ENCODE results near the gene PADI4.

Gene PADI4

DNA sequence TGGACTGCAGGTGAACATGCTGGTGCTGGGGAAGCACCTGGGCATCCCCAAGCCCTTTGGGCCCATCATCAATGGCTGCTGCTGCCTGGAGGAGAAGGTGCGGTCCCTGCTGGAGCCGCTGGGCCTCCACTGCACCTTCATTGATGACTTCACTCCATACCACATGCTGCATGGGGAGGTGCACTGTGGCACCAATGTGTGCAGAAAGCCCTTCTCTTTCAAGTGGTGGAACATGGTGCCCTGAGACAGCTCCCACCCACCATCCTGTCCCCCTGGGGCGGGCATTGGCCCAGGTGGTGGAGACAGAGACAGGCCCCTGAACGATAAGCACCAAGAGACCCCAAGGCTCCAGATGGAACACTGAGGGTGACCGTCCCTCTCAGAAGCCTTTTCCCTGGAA is 25.2 kb upstream of the PADI4 start:
- no peak for DNase-seq

GRCh38 chr1:17286646-17287045 is 21.4 kb upstream of the PADI4 start:
- DNase-seq = no peak

GRCh38 chr1:17287130-17287776 is 20.7 kb upstream of the PADI4 start:
- no peak for DNase-seq

GRCh38 chr1:17289721-17290120 is 18.3 kb upstream of the PADI4 start:
- no peak for DNase-seq

DNA sequence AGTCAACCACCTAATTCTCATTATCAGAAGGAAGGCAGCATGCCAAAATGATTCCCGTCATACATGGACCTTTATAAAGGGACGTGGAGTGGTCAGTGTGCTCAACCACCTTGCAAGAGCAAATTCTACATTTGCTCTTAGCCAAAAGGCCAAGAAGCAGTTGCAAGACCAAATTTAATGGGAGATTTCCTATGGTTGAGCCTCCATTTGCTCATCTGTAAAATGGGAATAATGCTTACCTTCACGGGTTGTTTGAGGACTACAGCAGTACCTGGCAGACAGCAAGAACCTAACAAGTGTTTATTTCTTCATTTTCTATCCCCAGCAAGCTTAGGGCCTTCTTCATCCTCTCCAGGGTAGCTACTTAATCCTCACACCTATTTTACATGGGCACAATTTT is 17.4 kb upstream of the PADI4 start:
- no peak for DNase-seq

DNA sequence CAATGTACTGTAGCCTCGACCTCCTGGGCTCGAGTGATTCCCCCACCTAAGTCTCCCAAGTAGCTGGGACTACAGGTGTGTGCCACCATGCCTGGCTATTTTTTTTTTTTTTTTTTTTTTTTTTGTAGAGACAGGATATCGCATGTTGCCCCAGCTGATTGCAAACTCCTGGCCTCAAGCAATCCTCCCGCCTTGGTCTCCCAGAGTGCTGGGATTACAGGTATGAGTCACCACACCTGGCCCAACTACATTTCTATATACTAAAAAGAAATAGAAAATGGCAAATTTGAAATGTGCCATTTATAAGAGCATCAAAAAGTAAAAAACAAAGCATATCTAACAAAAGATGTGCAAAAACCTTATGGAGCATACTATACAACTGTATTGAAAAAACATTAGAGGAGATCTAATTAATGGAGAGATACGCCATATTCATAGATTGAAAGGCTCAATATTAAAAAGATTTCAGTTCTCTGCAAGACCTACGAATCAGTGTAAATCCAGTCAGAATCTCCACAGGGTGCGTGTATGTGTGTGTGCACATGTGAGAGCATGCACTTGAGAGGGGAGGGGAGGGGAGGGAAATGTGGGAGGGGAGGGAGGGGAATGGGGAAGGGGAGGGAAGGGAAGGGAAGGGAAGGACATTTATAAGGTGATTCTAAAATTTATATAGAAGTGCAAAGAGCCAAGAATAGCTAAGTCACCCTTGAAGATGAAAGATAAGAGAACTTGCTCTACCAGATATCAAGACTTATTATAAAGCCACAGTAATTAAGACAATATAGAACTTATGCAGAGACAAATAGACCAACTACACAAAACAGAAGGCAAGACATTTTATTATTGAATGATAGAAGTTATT is 15.5 kb upstream of the PADI4 start:
- DNase-seq = peak; percentile 51

DNA sequence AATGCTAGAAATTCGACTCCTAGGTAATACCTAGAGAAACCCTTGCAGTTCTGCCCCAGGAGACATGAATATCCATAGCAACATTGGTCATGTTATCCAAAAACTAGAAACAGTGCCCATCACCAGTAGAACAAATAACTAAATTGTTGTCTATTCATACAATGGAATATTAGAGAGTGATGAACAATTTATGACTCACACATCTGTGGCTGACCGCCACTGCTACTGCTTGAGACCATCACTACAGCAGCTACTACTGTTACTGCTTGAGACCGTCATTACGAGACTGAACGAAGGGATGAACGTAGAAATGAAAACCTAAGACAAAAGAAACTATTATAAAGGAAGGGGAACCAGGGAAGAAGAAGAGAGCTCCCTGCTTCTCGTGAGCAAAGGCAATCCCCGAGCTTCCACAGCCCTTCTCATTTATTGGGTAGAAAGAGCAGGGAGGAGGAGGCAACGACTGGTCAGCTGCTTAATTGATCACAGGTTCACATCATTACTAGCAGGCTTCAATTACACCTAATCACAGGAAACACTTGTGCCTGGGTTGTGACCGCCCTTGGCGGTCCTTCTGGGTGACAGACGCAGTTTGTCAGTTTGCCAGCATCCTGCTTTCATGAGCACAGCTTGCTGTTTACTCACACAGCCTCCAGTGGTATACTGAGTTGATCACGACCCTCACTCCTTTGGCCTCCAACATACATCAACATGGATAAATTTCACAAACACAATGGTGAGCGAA is 14.1 kb upstream of the PADI4 start:
- no peak for DNase-seq

- no peak for DNase-seq
Measured at GRCh38 chr1:17295292-17295691, 12.7 kb upstream of the PADI4 start.

DNA sequence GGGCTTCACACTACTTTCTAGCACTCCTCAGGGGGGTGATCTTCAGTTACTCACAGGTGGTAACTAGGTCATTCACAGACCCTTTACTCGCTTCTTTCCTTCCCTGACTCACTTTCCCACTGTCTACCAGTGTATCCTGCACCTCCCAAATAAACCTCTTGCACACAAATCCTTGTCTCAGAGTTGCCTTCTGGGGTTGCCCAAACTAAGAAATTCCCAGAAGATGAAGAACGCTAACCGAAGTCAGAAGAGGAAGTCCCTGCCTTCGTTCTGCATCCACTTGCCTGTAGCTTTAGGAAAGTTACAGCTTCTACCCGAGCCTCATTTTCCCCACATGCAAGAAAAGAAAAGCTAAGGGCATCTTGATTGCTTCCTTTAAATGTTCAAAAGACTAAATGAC is 11.9 kb upstream of the PADI4 start:
- DNase-seq = no peak

DNA sequence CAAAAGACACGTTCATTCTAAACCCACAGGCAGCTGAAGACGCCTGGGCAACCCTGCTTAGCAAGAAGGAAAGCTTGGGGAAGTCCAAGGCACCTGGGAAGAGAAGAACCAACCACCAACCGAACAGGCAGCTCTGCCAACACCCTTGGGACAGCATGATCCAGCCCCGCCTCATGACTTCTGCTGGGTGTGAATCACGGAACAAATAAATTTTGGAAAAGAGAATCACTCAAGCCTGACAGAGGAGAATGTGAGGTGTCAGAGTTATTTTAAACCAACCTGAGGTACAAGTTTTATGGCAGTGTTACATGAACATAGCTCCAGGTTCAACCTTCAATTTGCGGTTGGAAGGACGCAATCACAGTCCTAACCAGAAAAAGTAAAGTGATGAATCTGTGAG is 10.0 kb upstream of the PADI4 start:
- no peak for DNase-seq

DNA sequence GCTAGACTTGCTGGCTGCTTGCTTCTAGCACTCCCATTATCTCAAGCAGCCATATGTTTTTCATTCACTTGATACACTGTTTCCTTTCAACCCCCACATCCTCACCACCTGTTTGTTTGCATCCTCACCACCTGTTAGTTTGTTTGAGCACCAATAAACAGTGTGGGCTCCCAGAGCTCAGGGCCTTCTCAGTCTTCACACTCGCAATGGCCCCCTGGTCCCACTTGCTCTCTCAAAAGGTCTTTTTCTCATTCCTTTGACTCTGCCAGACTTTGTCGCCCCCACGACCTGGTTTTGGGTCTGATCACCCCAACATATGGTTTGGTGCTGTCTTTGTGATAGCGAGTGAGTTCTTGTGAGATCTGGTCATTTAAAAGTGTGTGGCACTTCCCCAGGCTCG is 6.2 kb upstream of the PADI4 start:
- DNase-seq = no peak

DNA sequence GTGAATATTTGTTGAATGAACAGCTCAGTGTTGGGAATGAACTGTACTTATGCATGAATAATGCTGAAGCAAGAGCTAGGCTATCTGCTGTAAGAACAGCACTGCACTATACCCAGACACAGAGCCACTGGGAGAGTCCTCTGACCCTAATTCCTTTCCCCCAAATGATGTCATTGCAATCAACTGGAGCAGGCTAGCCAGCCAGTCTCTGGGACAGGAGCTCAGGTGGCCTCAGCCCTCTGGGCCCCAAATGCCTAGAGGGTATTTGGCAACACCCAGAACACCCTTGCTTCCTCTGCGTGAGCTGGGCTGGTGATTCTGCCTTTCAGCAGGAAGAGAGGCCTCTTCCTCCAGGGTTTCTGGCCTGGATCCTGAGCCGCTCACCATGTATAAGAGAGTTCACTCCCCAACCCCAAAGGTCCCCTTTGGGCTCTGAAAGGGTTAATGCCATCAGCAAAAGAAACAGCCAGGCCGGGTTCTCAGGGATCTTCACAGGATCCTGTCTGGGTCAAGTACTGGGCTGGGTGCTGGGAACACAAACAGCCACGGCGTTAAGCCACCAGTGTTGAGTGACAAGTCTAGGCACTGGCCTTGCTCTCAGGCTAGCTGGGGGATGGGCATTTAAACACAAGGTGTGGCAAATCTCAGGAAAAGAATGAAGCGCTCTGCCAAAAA is 3.7 kb upstream of the PADI4 start:
- DNase-seq = peak; percentile 38

DNA sequence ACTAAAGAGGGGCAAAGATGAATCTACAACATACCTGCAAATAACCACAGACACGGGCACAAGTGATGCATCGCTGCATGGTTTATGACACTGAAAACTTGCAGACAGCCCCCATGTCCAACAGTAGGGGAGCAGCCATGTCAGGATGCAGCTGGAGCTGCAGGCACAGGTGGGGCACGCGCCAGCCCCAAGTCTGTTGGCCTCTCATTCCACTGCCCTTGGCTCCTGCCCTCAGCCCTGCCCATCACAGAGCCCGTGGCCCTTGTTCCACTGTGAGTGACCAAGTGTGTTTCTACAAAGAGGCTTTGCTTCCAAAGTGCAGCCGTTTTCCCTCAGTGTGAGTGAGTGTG is 3.2 kb upstream of the PADI4 start:
- DNase-seq = no peak

DNA sequence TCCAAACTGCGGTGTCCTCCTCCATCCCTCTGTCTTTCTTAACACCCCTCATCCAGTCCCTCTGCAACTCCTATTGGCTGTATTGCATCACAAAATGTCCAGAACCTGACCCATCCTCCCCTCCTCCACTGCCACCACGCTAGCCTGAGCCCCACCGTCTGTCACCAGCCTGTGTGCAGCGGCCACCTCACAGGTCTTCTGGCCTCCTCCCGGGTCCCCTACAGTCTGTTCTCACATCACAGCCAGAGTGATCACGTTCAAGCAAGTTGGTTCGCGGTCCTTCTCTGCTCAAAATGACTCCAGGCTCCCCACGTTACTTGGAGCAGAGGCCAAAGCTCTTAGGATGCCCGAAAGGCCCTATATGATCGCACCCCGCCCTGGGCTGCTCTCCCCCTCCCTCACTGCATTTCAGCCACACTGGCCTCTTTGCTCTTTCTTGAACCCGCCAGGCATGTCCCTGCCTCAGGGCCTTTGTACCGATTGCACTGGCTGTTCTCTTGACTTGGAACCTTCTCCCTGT is 2.4 kb upstream of the PADI4 start:
- no peak for DNase-seq

DNA sequence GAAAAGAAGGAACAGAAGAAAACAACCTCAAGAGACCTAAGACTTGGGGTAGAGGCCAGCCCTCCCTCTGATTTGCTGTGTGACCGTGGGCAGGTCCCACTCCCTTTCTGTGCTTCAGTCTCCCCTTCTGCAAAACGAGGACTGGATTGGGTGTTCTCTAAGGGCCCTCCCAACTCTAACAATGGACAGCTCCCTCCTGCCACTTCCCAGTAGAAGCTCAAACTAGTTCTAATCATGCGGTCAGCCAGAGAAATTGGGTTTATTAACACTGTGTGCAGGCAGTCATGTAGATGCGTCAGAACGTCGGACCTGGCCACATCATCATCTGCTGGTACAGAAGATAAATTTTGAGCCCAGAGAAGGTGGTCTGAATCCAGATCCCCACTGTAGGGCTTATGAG is 1.6 kb upstream of the PADI4 start:
- DNase-seq = no peak

DNA sequence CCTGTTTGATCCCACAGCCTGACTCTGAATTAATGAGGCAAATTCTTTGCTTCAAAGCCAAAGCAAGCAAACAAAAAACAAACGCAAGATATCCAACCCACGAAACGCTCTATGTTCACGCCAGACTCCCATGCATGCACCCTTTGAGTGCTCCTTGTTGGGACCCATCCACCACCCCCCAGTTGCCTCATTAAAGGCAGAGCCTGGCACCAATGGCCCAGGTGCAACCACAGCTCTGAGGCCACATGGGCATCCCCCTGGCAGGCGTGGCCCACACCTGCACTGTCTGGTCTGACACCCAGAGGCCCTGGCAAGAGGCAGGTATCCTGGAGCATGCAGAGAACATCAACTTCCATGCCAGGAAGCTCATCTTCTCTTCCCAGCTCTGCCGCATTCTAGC is 1.1 kb upstream of the PADI4 start:
- no peak for DNase-seq

- no peak for DNase-seq
Measured at GRCh38 chr1:17307329-17307728, 668 bp upstream of the PADI4 start.

- DNase-seq = peak; percentile 27
Measured at GRCh38 chr1:17308593-17308992, 596 bp downstream of the PADI4 start.

DNA sequence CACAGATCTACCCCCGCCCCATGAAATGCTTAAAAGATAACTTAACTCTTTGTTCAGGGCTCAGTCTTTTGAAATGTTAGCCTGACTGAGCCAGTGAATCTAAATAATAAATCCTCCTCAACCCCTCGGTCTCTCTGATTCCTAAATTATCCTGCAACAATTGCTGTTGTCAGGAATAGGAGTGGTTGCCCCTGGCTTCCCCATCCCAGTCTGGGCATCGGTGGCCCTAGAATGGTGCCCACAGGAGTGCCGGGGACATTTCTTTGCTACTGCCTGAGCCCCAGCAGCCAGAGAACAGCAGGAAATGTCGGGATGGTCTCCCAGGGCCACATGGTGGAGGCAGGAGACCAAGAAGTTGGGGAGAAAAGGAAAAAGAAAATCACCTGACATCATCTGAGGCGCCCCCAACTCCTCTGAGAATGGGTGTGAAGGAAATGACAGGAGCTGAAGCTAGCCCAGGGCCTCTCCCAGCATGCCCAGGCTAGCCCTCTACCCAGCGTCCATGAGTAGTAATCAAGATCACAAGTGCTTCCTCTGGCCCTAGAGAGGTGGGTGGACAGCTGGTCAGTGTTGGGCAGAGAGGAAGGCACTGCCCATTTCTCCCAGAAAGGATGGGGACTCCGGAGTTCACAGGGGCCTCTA is 1.6 kb downstream of the PADI4 start:
- DNase-seq = no peak

GRCh38 chr1:17310068-17310640 is 2.2 kb downstream of the PADI4 start:
- no peak for DNase-seq

DNA sequence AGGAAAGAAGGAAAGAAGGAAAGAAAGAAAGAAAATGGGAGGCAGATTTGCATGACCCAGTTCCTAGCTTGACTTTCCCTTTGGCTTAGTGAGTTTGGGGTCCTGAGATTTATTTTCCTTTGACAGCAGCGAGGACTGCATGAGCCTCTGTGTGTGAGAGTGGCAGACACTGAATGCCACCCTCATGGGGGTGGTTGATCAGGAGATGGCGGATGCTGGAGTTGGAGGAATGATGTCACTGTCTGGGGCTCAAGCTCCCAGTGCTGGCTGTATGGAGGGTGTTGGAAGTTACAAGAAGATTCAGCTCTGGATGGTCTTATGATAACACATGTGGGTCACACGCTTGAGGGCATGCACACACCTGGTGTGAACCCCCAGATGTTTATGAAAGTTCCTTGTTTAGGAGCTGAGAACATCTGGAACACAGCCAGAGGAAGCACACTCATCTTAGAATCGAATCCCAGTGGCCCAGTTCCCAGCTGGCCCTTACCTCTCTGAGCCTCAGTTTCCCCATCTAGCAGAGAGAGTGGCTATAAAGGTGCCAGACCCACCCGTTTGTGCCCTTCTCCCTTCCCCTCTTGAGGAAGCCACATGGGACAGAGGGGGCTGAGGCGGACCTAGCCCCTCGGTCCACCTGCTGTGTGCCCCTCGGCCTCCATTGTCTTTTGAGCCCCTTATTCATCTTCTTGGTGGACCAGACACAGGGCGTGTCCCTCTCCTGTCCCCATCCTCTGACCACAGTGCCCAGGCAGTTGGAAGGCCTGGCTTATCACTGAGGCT is 5.7 kb downstream of the PADI4 start:
- no peak for DNase-seq
